HG03045 (cell line): ENCODE results near the gene TEX38.
"Not testable (repeated sequence)": the region's sequence is repeated elsewhere in the genome, so short reads cannot be mapped to it uniquely, and the experiment has no call there.

Experiments
- ATAC-seq: cut with Tn5 transposase; IDR thresholded peaks from one replicate; pipeline ENCODE4 v1.9.1; 2021; ENCODE audit warnings: mild to moderate bottlenecking, moderate library complexity; ENCODE audit not compliant: unreplicated experiment

Gene TEX38

DNA sequence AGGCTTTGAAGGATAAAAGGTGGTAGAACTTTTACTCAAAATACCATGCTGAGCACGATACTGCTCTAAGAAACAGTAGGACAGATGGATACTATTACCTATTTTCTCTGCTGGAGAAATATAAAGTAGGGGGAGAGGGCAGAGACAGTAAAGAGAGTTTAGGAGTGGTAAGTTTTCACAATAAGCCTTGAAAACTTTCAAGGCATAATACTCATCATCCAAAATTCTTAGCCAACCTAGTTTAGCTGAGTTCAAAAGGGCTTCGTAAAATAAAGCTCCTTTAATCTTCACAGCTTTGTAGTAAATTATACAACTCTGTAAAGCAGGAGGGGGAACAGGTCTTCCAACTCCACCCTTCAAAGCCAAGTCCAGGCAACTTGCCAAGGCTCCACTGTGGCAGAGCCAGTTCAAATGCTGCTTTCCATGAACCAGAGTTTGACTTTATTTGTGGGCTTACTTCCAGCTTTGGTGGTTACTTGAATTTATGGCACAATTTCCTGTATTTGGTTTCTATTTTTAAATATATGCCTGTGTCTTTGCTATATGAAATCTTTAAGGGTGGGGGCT is 15.5 kb downstream of the TEX38 start:
- no peak for ATAC-seq

DNA sequence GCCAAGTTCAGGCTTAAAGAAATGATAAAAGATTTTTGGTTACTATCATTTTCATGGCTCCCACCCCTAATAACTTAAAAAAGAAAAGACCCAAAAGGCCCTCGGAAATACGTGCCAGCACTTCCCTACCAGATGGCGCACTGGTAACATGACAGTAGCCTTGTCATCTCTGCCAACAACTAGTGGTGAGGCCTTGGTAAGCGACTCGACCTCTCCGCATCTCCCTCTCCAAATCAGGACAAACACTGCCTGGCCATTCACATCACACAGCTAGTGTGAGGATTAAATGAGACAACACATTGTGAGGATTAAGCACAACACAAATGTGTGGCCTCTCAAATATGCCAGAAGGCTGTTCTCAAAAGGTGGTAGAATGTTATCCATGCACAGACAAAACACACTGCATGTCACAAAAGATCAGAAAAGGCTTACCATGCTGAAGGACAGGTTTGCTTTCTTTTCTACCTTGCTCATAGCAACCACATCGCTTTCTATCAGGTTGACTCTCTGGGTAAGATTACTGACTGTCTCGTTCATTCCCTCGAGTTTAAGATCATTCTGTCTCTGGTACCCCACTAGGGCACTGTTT is 16.4 kb downstream of the TEX38 start:
- no peak for ATAC-seq

DNA sequence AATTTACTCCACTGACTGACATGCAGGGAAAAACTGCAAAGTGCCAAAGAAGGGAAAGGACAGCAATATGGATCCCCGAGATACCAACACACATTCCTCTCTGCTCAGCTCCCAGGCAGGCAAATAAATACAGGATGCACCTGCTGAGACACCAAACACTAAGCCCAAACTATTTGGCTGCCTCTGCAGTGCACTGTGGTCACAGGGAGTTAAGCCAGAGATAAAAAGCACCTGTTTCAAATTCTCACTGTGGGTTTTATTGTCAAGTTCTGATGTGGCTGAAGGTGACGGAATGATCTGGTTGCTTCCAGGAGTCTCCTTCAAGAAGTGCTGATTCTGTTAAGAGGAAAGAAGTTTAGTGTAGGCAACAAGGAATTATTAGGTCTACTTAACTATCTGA is 17.7 kb downstream of the TEX38 start:
- no peak for ATAC-seq

DNA sequence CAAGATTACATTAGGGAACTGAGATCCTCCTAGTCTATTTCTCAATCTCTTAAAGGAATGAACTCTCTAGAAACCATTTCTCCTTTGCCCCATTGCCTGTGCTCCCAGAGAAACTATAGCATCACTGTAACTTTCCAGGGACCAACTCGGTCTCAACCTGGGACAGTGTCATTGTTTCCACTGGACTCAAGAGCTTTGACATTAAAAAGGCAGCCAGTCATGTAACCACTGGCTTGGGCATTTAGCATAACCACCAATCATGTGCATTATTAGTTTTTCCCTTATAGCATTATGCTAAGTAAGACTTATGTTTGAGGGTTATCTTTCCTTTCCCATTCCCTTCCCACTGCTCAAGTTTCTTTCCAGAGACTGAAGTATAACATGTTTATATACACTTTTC is 18.2 kb downstream of the TEX38 start:
- ATAC-seq = no peak

DNA sequence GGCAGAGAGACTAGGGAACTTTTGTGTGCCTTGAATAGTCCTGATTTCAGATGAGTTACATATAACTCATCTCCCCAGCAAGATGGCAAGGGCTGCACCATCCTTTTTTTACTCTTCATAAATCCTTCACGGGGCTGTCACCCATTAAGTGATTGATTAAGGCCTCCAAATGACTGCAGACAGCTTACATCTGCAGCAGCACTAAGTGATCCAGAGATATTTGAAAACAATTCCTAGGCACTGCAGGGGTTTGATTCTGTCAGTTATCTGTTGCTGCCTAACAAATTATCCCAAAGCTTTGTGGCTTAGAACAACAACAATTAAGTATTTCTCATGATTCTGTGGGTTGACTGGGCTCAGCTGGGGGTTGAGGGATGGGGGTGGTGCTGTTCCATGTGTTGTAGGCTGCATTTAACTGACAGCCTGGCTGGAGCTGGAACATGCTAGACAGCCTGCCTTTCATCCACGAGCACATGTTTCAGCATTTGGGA is 19.3 kb downstream of the TEX38 start:
- ATAC-seq = no peak

DNA sequence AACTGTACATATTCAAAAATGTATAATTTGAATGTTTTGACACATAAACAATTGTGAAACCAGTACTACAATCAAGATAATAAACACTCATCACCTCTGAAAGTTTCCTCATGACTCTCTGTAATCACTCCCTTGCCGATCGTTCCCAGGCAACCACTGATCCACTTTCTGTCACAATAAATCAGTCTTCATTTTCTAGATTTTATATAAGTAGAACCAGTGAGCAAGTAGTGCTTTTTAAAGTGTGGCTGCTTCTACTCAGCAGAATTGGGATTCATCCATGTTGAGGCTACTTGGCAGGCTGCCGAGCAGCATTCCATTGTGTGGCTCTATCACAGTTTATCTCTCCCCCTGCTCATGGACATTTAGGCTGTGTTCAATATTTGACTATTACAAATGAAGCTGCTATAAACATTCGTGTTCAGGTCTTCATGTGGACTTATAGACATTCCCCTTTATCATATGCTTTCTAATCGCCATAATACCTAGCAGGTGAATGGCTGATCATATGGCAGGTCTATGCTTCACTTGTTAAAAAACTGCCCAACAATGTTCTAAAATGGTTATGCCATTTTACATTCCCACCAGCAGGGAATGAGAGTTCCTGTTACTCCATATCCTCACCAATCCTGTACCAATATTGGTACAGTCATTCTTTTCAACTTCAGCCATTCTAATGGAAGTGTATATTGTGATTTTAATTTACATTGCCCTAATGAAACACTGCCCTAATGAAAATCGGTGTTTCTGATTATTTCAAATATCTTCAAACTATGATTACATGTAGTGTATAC is 20.5 kb downstream of the TEX38 start:
- ATAC-seq = no peak

DNA sequence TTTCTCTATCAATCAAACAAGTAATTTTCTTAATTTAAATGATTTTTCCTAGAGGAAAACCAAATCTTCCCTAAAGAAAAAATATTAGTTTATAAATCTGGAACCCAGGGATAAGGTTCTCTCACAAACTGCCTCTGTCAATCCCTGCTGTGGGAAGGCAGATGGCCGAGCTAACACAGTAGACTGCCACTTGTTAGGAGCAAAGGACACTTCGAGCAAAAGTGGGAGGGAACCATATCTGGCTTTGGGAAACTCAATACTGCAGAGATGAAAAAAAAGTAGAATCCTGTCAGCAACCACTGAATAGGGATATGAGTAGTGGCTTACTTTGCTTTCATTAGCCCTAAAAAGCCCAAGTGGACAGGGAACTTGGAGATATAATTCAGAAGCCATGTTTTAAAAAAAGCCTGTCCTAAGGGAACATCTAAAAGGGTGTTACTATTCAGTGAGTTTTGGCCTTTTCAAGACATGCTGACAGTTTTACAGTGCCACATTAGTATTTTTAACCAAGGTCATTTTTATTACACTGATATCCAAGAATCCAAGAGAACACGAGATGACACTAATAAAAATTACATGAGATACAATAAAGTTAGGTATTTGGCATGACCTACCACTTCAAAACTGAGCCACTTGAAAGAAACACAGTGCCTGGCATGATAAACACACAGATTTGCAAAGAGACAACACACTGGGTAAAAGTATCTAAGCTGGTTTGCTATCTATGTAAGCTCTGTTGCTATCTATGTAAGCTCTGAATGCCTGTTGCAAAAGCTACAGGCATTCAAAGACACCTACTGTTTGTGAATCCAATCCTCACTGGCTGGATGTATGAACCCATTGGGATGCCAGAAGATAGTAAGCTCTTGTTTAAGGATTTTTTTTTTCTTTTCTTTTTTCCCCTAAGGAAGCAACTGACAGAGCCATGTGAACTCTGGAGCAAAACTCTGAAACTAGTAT is 21.4 kb downstream of the TEX38 start:
- ATAC-seq = no peak

DNA sequence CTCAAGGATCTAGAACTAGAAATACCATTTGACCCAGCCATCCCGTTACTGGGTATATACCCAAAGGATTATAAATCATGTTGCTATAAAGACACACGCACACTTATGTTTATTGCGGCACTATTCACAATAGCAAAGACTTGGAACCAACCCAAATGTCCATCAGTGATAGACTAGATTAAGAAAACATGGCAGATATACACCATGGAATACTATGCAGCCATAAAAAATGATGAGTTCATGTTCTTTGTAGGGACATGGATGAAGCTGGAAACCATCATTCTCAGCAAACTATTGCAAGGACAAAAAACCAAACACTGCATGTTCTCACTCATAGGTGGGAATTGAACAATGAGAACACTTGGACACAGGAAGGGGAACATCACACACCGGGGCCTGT is 23.0 kb downstream of the TEX38 start:
- not testable (repeated sequence) for ATAC-seq

DNA sequence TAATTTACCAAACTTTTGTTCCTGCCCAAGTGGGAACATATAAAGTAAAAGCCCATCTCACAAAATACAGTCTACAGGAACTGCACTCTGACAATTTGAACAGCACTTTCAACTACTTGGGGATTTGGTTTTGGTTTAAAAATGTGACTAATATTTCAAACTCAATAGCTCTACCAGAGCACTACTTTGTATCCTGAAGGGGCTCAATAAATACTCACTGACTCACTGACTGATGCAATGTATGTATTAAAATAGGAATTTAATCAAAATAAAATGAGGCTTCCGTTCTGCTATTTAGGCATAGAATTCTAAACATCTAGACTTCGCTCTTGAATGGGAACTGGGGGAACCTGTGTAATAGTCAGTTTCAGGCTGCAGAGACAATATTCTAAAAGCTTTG is 25.4 kb downstream of the TEX38 start:
- ATAC-seq = no peak

DNA sequence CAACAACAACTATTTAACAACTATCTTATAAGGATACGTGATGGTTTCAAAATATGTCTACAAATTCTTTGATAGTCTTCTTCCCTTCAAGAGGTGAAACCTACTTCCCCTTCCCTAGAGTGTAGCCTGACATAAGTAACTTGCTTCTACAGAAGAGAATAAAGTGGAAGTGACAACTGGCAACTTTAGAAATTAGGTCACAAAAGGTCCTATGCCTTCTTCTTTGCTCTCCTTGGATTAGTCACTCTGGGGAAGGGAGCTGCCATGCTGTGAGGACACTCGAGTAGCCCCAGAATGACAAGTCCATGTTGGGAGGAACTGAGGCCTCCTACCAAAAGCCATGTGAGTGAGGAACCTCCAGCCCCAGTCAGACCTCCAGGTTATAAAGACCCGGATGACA is 28.0 kb downstream of the TEX38 start:
- no peak for ATAC-seq

DNA sequence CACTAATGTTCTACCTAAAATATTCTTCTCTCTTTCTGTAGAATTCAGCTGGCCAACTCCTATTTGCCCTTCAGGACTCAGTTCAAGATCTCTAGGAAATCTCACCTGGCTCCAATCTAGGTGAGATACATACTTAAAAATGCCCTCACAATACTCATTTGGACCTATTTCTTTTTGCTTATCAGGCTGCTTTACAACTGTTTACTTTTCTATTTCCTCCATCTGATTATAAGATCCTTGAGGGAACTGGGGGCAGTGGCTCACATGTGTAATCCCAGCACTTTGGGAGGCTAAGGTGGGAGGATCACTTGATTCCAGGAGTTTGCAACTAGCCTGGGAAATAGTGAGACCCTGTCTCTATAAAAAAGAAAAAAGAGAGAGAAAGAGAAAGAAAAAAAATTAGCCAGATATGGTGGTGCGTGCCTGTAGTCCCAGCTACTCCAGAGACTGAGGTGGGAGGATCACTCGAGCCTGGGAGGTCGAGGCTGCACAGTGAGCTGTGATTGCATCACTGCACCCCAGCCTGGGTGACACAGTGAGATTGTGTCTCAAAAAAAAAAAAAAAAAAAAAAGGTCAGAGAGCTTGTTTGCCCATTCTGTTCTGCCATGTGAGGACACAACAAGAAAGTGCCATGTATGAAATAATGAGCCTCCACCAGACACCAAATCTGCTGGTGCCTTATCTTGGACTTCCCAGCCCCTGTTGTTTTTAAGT is 32.4 kb downstream of the TEX38 start:
- no peak for ATAC-seq

DNA sequence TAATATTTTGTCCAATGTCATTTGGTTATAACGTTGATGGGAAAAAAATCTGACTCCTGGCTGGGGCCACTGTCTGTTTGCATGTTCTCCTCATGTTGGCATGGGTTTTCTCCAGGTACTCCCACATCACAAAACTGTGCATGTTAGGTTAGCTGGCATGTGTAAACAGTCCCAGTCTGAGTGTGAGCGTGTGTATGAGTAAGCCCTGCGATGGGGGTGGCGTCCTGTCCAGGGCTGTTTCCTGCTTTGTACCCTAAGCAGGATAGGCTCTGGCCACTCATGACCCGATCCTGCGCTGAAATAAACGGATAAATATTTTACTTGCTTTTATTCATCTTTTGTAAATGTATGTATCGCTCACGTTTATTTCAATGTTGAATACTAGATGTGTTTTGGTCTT is 33.8 kb downstream of the TEX38 start:
- no peak for ATAC-seq

DNA sequence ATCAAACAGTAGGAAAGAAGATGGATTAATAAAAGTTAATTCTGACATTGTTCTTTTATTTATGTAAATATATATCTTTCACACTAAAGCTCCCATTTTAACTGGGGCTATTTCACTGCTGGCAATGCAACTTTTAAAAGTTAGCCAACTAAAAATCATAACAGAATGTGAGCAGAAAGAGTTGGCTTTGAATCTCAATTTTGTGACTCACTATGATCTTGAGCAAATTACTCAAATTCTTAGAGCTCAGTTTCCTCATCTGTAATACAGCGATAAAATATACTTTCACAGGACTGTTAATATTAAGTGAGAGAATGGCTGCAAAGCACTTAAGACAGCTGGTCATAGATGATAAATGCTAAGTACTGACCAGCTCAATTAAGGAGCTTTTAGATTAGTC is 36.5 kb downstream of the TEX38 start:
- ATAC-seq = no peak

DNA sequence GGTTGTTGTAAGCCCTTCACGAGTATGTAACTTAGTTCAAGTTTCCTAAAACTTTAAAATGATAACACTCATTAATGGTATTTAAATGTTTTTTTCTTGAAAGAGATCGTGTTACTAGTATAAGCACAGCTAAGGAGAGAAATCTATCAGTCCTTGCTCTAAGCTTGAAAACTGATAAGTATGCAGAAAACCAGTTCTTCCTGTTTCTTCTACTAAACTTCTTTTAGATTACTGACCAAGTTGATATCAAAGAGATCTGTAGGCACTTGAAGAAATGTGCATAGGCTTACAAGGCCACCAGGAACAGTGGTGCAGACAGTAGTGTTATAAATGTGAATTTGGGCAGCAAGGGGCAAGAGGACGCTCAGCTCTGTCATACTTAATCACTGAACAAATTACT is 43.3 kb downstream of the TEX38 start:
- no peak for ATAC-seq

DNA sequence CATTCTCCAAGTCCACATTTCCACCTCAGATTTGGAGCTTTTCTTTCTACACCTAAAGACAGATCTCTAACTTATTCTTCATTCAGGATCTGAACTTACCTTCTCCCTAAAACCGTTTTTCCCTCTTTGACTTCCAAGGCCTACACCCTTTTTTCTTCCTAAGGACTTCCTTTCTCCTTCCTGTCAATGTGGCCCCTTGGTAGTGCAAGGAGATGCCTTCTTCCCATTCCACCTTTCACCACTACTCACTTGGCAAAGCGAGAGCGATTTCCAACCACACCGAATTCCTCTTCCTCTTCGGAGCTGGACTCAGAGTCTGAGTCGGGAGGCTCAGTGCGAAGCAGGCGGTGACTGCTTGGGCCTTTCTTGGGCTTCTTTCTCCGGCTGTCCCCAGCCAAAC is 46.0 kb downstream of the TEX38 start:
- no peak for ATAC-seq

DNA sequence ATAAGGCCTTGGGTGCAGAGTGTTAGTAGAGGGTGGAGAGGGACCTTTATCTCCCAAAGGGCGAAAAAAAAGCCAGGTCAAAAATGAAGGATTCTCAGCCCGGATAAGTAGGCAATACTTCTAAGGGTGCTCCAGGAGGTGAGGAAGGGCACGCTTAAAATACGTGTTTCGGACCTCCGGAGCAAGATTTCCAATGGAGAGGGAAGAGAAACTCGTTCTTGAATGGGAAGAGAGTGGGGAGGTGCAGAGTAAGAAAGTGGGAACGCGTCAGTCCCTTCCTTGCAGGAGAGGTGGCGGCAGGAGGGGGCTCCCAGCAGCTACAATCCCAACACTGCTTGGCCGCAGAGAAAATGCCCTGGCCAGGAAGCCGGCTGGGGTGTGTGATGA is 46.7 kb downstream of the TEX38 start:
- no peak for ATAC-seq

DNA sequence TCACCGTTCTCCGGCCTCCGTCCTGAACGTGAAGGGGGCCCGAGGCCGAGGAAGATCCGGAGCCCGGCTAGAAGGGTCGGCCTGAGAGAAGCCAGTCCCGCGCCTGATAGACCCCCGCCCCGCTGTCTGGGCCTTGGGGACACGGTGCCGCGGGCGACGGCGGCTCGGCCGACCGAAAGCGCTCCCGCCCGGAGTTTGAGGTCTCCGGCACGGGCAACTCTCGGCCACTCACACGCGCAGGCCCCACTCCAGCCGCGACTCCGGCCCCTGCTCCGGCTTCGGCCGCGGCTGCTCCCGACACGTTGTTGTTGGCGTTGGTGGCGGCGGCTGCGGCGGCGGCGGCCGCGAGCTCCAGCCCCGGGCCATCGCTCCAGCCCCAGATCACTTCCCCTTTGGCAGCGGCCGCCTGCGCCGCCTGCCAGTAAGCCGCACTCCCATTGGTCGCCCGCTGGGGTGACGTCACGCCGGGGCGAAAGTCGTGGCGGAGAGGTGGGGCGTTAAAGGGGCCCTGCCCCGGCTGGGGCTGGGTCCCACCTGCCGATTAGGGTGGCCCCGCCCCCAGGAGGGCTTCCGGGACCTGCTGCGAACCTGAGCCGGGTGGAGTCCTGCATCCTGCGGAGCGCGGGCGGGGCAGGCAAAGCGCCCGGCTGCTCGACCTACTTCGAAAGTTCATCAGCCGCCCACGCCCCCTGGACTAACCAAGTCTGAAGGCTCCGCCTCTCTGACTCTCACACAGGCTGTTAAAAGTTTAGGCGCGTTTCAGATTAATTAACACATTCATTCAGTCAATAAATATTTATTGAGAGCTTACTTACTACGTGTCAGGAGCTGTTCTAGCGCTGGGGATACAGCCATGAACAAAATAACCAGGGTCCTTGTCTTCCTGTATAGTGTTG is 47.3 kb downstream of the TEX38 start, which contains the start of gene EFCAB14:
Gene EFCAB14, minus strand, starts transcription at position 388 of the 896 bp plus-strand sequence. CDS start 1,027 bp downstream, outside the sequence.
- ATAC-seq = peak; percentile 97

DNA sequence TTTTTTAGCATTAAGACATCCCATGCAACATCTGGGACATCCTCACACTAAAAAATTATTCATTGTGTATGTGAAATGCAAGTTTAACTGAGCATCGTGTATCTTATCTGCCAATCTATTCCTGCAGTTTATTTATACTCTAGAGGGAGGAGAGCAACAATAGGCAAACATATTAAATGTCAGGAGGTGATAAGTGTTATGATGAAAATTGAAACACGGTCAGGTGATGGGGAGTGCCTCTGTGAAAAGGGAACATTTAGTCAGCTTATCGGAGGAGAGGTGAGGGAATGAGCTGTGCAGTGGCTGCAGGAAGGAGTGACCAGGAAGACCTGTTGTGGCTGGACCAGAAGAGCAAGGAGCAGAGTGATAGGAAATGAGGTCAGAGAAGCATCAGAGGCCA is 48.0 kb downstream of the TEX38 start:
- no peak for ATAC-seq

DNA sequence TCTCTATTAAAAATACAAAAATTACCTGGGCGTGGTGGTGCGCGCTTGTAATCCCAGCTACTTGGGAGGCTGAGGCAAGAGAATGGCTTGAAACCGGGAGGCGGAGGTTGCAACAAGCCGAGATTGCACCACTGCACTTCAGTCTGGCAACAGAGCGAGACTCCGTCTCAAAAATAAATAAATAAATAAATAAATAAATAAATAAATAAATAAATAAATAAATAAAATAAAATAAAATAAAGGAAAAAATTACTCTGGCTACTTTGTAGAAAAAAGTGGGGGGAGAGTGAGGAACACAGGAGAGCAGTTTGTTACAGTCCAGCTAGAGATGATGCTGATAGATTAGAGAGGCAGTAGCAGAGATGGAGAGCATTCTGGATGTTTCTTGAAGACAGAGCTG is 48.7 kb downstream of the TEX38 start:
- ATAC-seq = not testable (repeated sequence)
